K562 (cell line): Measurements from ENCODE around the gene IL4I1. TPM values are rescaled to one million over a fixed set of nuclear protein-coding genes. Genes with fewer than 3 reads are reported as not detected.

Source experiments
- ATF1 ChIP-seq, 2 experiments: fragments of 450-650 bp in 1 of 2; IDR thresholded peaks; 2 replicates each; pipeline ENCODE4 v1.6.1; 2016; ENCODE audit warnings: missing compliant biosample characterization in 1 of 2, missing genetic modification characterization in 1 of 2
- ATF4 ChIP-seq: fragments of 450-650 bp; formaldehyde crosslinking; IDR thresholded peaks from 2 replicates; pipeline ENCODE4 v1.4.0; 2022; ENCODE audit warnings: mild to moderate bottlenecking, moderate library complexity
- FOXO4 ChIP-seq: fragments of 450-650 bp; formaldehyde crosslinking; IDR thresholded peaks from 2 replicates; pipeline ENCODE4 v1.4.0; 2020; ENCODE audit warnings: mild to moderate bottlenecking, moderate library complexity
- GTF2A2 ChIP-seq: IDR thresholded peaks from 2 replicates; pipeline ENCODE4 v1.6.1; 2016; ENCODE audit warnings: mild to moderate bottlenecking, missing genetic modification characterization, missing compliant biosample characterization
- MEF2A ChIP-seq: IDR thresholded peaks from 2 replicates; pipeline ENCODE4 v1.6.1; 2011; ENCODE audit warnings: low read depth, mild to moderate bottlenecking, low read length, moderate library complexity; ENCODE audit not compliant: control insufficient read depth
- NCOA4 ChIP-seq: fragments of 450-650 bp; IDR thresholded peaks from 2 replicates; pipeline ENCODE4 v1.6.1; 2018; ENCODE audit warnings: mild to moderate bottlenecking; ENCODE audit not compliant: partially characterized antibody
- NFIC ChIP-seq: fragments of 450-650 bp; IDR thresholded peaks from 2 replicates; pipeline ENCODE4 v1.6.1; 2017; ENCODE audit warnings: mild to moderate bottlenecking, inconsistent platforms
- NR2C1 ChIP-seq, 2 experiments: fragments of 450-650 bp; IDR thresholded peaks; 2 replicates each; pipeline ENCODE4 v1.6.1; 2017; ENCODE audit warnings: mild to moderate bottlenecking in 2 of 2, antibody characterized with exemption in 1 of 2, inconsistent platforms in 1 of 2, missing compliant biosample characterization in 1 of 2, missing genetic modification characterization in 1 of 2
- PRMT5 ChIP-seq: sonication (generic); formaldehyde crosslinking; IDR thresholded peaks from 2 replicates; pipeline ENCODE4 v1.5.0; 2020; ENCODE audit warnings: missing genetic modification reagents
- PURB ChIP-seq: sonication (generic); formaldehyde crosslinking; IDR thresholded peaks from 2 replicates; pipeline ENCODE4 v1.9.0; 2021; ENCODE audit warnings: low read depth, mild to moderate bottlenecking, missing genetic modification reagents
- SMARCA4 ChIP-seq: fragments of 450-650 bp; IDR thresholded peaks from 2 replicates; pipeline ENCODE4 v1.6.1; 2016
- TAL1 ChIP-seq: fragments of 450-650 bp; IDR thresholded peaks from 2 replicates; pipeline ENCODE4 v1.6.1; 2016; ENCODE audit warnings: mild to moderate bottlenecking
- ZEB2 ChIP-seq: fragments of 450-650 bp; IDR thresholded peaks from 2 replicates; pipeline ENCODE4 v1.6.1; 2016
- ZNF133 ChIP-seq: fragments of 250-450 bp; sonication (Bioruptor Pico); IDR thresholded peaks from 2 replicates; pipeline ENCODE4 v1.4.0; 2020; ENCODE audit warnings: mild to moderate bottlenecking
- ZNF143 ChIP-seq: sonication (generic); formaldehyde crosslinking; IDR thresholded peaks from 2 replicates; pipeline ENCODE4 v1.9.0; 2022; ENCODE audit warnings: mild to moderate bottlenecking, missing genetic modification reagents
- ZNF175 ChIP-seq: fragments of 200-800 bp; sonication (Bioruptor generic); IDR thresholded peaks from 2 replicates; pipeline ENCODE4 v1.6.1; 2016; ENCODE audit warnings: low read depth, mild to moderate bottlenecking, missing genetic modification characterization, missing compliant biosample characterization
- ZNF3 ChIP-seq: fragments of 250-450 bp; sonication (Bioruptor Pico); IDR thresholded peaks from 2 replicates; pipeline ENCODE4 v1.5.0; 2021; ENCODE audit warnings: mild to moderate bottlenecking, moderate library complexity
- ZNF311 ChIP-seq: fragments of 250-450 bp; sonication (Bioruptor Pico); IDR thresholded peaks from 2 replicates; pipeline ENCODE4 v1.4.0; 2020; ENCODE audit warnings: mild to moderate bottlenecking, moderate library complexity
- ZNF639 ChIP-seq, 2 experiments: fragments of 200-800 bp in 1 of 2; sonication (Bioruptor generic) in 1 of 2; sonication (generic) in 1 of 2; formaldehyde crosslinking in 1 of 2; IDR thresholded peaks in 1 of 2; conservative IDR thresholded peaks in 1 of 2; 2 replicates each; pipeline versions ENCODE4 v1.5.0 to v1.6.1; 2016 to 2020; ENCODE audit warnings: missing compliant biosample characterization in 1 of 2, missing genetic modification characterization in 1 of 2, missing genetic modification reagents in 1 of 2
- ZNF695 ChIP-seq: fragments of 450-650 bp; formaldehyde crosslinking; IDR thresholded peaks from 2 replicates; pipeline ENCODE4 v1.4.0; 2020; ENCODE audit warnings: mild to moderate bottlenecking, moderate library complexity
- ZNF79 ChIP-seq: fragments of 250-450 bp; sonication (Bioruptor Pico); IDR thresholded peaks from 2 replicates; pipeline ENCODE4 v1.4.0; 2020; ENCODE audit warnings: low read depth, mild to moderate bottlenecking, moderate library complexity
- polyA plus RNA-seq, 8 experiments: library from polyadenylated mRNA; depleted of rRNA in 4 of 8; stranded (reverse) in 5 of 8; unstranded in 3 of 8; fragments of >200 nt; fragmentation: Nextera tagmentation in 2 of 8; fragmentation: Illumina TruSeq in 1 of 8; extraction: Ambion mirVana in 2 of 8; extraction: Trizol in 1 of 8; gene quantifications; 2 replicates each; pipeline versions ENCODE4 v1.2.1 to v1.2.3, GENCODE V29; 2011 to 2014; ENCODE audit warnings: inconsistent platforms in 1 of 8, missing spikeins in 1 of 8
- total RNA-seq, 7 experiments: library from RNA; depleted of rRNA in 6 of 7; stranded (reverse); fragments of >200 nt in 6 of 7; fragmentation: Illumina TruSeq in 2 of 7; extraction: Trizol in 2 of 7; gene quantifications; 2 replicates each; pipeline versions ENCODE4 v1.2.1 to v1.2.3, GENCODE V29; 2011 to 2021; ENCODE audit warnings: low replicate concordance in 1 of 7

Gene IL4I1
- total and polyA plus RNA-seq, 9 of the 15 experiments (the other 6 are each of a cell fraction or from before 2014, with no cell fraction given), result 0.06 to 0.95 (median 0.43) TPM; not detected in 2

GRCh38 chr19:49924004-49924880, 27.6 kb upstream of the IL4I1 start (continued):
- TF ChIP-seq MEF2A (no peak), ATF4 (CRISPR knock-in tag) (peak; percentile 100), FOXO4 (CRISPR knock-in tag) (0 out of 2 replicates have a peak, but pooled peaks have one; percentile 26), ZNF133 (CRISPR knock-in tag) (0 out of 2 replicates have a peak, but pooled peaks have one; percentile 4), ZEB2 (peak; percentile 55; the same call in 1 of the 2 replicates), ZNF695 (CRISPR knock-in tag) (no peak), ZNF79 (CRISPR knock-in tag) (0 out of 2 replicates have a peak, but pooled peaks have one; percentile 39), SMARCA4 (peak; percentile 68; the same call in 1 of the 2 replicates), ZNF639 (CRISPR knock-in tag; conservative IDR thresholded peaks at IDR 0.05 in 1 of 2, IDR thresholded peaks at IDR 0.05 in 1 of 2) (0 out of 4 replicates have a peak, but pooled peaks of 1 of the 2 experiments have one; percentile 58), PURB (CRISPR knock-in tag) (no peak), ZNF143 (CRISPR knock-in tag) (no peak), ZNF311 (CRISPR knock-in tag) (0 out of 2 replicates have a peak, but pooled peaks have one; percentile 10), NCOA4 (no peak), ZNF175 (CRISPR knock-in tag) (peak; percentile 85), NFIC (no peak), GTF2A2 (peak; percentile 60), ATF1 (CRISPR knock-in tag; IDR thresholded peaks at IDR 0.05) (no peak), ATF1 (tag; IDR thresholded peaks at IDR 0.05) (0 out of 2 replicates have a peak, but pooled peaks have one; percentile 21), ZNF3 (no peak), PRMT5 (CRISPR knock-in tag) (0 out of 2 replicates have a peak, but pooled peaks have one; percentile 25), TAL1 (no peak), NR2C1 (IDR thresholded peaks at IDR 0.05) (no peak), NR2C1 (tag; IDR thresholded peaks at IDR 0.05) (peak; percentile 46)
